Neutrophil (primary cell): Measurements from ENCODE around the gene DTNA.

Experiments used
- H3K27ac ChIP-seq: fragments of 200-600 bp; sonication (generic); 2 replicates; pipeline ENCODE4 v1.5.1; 2016; ENCODE audit warnings: mild to moderate bottlenecking, moderate library complexity
- H3K27me3 ChIP-seq: fragments of 200-600 bp; sonication (generic); 2 replicates; pipeline ENCODE4 v1.6.0; 2016; ENCODE audit warnings: mild to moderate bottlenecking
- H3K36me3 ChIP-seq: fragments of 200-600 bp; sonication (generic); 2 replicates; pipeline ENCODE4 v1.5.1; 2017
- H3K4me1 ChIP-seq, 2 experiments: fragments of 200-600 bp in 1 of 2; sonication (generic) in 1 of 2; 1 replicate in 1 of 2; 2 replicates in 1 of 2; pipeline versions ENCODE4 v1.5.1 to v1.6.1; 2013 to 2016; ENCODE audit warnings: low read depth in 1 of 2, low read length in 1 of 2, mild to moderate bottlenecking in 1 of 2, moderate library complexity in 1 of 2; ENCODE audit not compliant: control insufficient read depth in 1 of 2, insufficient read depth in 1 of 2
- H3K4me3 ChIP-seq, 2 experiments: fragments of 200-600 bp in 1 of 2; sonication (generic) in 1 of 2; 1 replicate in 1 of 2; 2 replicates in 1 of 2; pipeline ENCODE4 v1.5.1; 2013 to 2016; ENCODE audit warnings: low read depth in 1 of 2, low read length in 1 of 2, mild to moderate bottlenecking in 1 of 2, moderate library complexity in 1 of 2
- H3K9me3 ChIP-seq: fragments of 200-600 bp; sonication (generic); 2 replicates; pipeline ENCODE4 v1.5.1; 2016
- CTCF ChIP-seq: fragments of 200-600 bp; sonication (generic); IDR thresholded peaks from 2 replicates; pipeline ENCODE4 v1.5.1; 2016; ENCODE audit warnings: antibody characterized with exemption

DTNA gene

DNA sequence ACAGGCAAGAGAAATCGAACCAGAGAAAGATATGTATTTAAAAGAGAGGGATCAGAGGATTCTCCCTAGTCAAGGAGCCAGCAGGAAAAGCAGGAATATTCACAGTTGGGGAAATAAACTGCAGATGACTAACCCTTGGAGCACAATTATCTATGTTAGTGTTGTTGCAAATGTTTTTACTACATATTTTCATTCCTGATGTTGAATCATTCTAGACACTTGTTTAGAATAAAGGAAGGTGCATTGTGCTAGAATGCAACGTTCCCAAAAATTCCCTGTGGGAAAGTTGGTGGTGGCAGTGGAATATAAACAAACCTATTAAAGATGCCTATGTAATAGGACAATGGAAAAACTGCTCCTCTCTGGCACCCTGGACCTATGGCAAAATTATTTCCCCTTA lies 63.3 kb downstream of the DTNA start:
- H3K27me3 ChIP-seq: no peaks in the 10 kb centered on the region
- no peak overlapping the region for H3K27ac ChIP-seq
- H3K36me3 ChIP-seq: no peaks in the 10 kb centered on the region
- no peak for TF ChIP-seq CTCF
- no peak overlapping the region for H3K4me3 ChIP-seq
- H3K9me3 ChIP-seq: no peaks in the 10 kb centered on the region
- H3K4me1 ChIP-seq: peaks cover 0 to 4% of the 10 kb centered on the region in 2 experiments

DNA sequence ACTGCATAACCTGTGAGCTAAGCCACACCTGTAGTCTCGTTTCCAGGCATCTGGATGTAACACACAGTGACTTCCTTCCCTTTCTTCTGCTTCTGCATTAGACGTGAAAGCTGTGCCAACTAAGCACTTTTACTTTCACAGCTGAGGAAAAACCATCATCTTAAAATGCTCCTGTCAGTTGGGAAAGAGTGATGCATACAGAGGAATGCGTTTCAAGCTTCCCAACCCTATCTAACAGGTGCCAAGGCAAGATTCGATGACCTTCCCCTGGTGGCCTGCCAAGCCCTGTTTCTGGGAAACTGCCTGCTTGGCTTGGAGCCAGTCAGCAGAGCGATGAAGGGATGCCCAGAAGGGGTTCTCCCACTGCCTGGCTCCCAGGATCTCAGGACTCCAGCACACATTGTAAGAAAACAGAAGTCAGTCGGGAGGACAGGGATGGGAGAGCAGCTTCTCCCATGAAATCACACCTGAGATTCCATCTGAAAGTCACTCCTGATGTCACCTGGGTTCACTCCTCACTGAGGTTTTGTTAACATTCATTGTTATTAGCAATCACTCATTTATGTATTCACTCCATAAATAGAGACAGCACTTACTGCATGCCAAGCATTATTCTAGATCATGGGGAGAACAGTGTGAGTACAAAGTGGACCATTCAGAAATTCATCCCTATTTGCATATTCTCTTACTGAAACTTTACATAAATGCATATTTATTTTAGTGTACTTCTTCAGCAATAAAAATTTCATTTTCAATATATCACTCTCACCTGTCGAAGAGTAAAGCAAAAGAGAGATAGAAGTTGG lies 64.1 kb downstream of the DTNA start:
- no peak for TF ChIP-seq CTCF
- Histone ChIP-seq H3K4me1 (peaks cover 0 to 4% of the 10 kb centered on the region in 2 experiments), H3K4me3 (no peak overlapping the region), H3K27ac (no peak overlapping the region), H3K36me3 (no peaks in the 10 kb centered on the region), H3K27me3 (no peaks in the 10 kb centered on the region), H3K9me3 (no peaks in the 10 kb centered on the region)

GRCh38 chr18:34775461-34775860 lies 65.4 kb downstream of the DTNA start:
- no peaks in the 10 kb centered on the region for H3K27me3 ChIP-seq
- no peak overlapping the region for H3K27ac ChIP-seq
- TF ChIP-seq CTCF: no peak
- no peaks in the 10 kb centered on the region for H3K9me3 ChIP-seq
- no peak overlapping the region for H3K4me3 ChIP-seq
- H3K4me1 ChIP-seq: peaks cover 0 to 4% of the 10 kb centered on the region in 2 experiments
- no peaks in the 10 kb centered on the region for H3K36me3 ChIP-seq

DNA sequence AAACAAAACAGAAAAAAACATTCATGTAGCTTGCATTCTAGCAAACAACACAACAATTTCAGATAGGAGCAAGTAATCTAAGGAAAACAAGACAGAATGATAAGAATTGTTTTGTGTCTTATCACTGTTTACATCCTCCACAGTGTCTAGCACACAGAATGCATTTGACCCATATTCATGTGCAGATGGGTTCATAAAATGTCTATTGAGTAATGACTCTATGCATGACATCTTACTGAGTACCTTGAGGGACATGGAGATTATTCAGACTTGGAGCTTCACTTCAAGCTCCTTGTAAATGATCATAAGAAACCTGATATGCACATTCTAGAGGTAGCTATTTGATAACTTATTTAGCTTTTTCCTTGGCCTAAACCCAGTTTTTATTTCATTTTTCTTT lies 69.0 kb downstream of the DTNA start:
- Histone ChIP-seq H3K27me3 (no peaks in the 10 kb centered on the region), H3K9me3 (no peaks in the 10 kb centered on the region), H3K36me3 (no peaks in the 10 kb centered on the region), H3K27ac (no peak overlapping the region), H3K4me1 (peaks cover 0 to 1% of the 10 kb centered on the region in 2 experiments), H3K4me3 (no peak overlapping the region)
- no peak for TF ChIP-seq CTCF

DNA sequence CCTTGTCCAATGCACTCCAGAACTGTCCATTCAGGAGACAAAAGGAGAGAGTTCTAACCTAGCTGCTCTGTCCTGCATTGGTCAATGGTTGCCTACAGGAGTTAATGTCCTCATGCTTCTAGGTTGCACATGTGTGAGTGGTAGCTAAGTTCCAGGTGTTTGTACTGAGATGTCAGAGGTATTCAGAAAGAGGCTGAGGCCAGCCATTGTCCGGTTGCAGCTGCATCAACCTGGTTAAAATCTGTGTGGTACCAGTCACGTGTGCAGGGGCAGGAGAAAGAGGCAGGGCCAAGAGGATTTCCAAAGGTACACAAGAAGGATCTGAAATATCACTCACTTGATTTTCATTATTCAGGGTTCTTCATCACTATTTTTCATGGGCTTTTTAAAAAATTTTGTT lies 70.8 kb downstream of the DTNA start:
- Histone ChIP-seq H3K4me1 (no peaks in the 10 kb centered on the region), H3K4me3 (no peak overlapping the region), H3K27me3 (no peaks in the 10 kb centered on the region), H3K36me3 (no peaks in the 10 kb centered on the region), H3K27ac (no peak overlapping the region), H3K9me3 (no peaks in the 10 kb centered on the region)
- no peak for TF ChIP-seq CTCF
